Hepatocyte (in vitro differentiated cells): ENCODE measurements around the gene SETD5. TPM values are rescaled to one million over a fixed set of nuclear protein-coding genes. Genes with fewer than 3 reads are reported as not detected.

Experiments
- DNase-seq: peaks from one replicate; pipeline ENCODE4 v3.0.0-alpha.2; 2016; ENCODE audit warnings: low spot score
- H2AFZ ChIP-seq: fragments of 200-600 bp; sonication (generic); 2 replicates; pipeline ENCODE4 v1.6.0; 2016; ENCODE audit warnings: antibody characterized with exemption, mild to moderate bottlenecking
- H3K27ac ChIP-seq: fragments of 200-600 bp; sonication (generic); 2 replicates; pipeline ENCODE4 v1.5.1; 2016; ENCODE audit warnings: mild to moderate bottlenecking
- H3K27me3 ChIP-seq: fragments of 200-600 bp; sonication (generic); 2 replicates; pipeline ENCODE4 v1.6.1; 2016
- H3K36me3 ChIP-seq: fragments of 200-600 bp; sonication (generic); replicated peaks from 2 replicates; pipeline ENCODE4 v1.5.1; 2016; ENCODE audit warnings: low read depth; ENCODE audit not compliant: insufficient read depth
- H3K4me1 ChIP-seq: fragments of 200-600 bp; sonication (generic); 2 replicates; pipeline ENCODE4 v1.5.1; 2016; ENCODE audit warnings: mild to moderate bottlenecking, moderate library complexity; ENCODE audit not compliant: insufficient read depth
- H3K4me2 ChIP-seq: fragments of 200-600 bp; sonication (generic); 2 replicates; pipeline ENCODE4 v1.6.0; 2016
- H3K4me3 ChIP-seq: fragments of 200-600 bp; sonication (generic); 2 replicates; pipeline ENCODE4 v1.5.1; 2016; ENCODE audit warnings: mild to moderate bottlenecking
- H3K79me2 ChIP-seq: fragments of 200-600 bp; sonication (generic); 2 replicates; pipeline ENCODE4 v1.6.0; 2017; ENCODE audit warnings: mild to moderate bottlenecking
- H3K9me2 ChIP-seq: fragments of 200-600 bp; sonication (generic); replicated peaks from 2 replicates; pipeline ENCODE4 v1.6.0; 2017; ENCODE audit warnings: mild to moderate bottlenecking; ENCODE audit not compliant: insufficient read depth
- H3K9me3 ChIP-seq: fragments of 200-600 bp; sonication (generic); 2 replicates; pipeline ENCODE4 v1.5.1; 2016; ENCODE audit warnings: low read depth, mild to moderate bottlenecking
- H4K20me1 ChIP-seq: fragments of 200-600 bp; sonication (generic); 2 replicates; pipeline ENCODE4 v1.6.0; 2016; ENCODE audit warnings: mild to moderate bottlenecking; ENCODE audit not compliant: insufficient read depth, poor library complexity, severe bottlenecking
- CTCF ChIP-seq: fragments of 200-600 bp; sonication (generic); IDR thresholded peaks from 2 replicates; pipeline ENCODE4 v1.5.1; 2016; ENCODE audit warnings: antibody characterized with exemption, mild to moderate bottlenecking; ENCODE audit not compliant: poor library complexity
- EZH2 ChIP-seq: fragments of 200-600 bp; sonication (generic); IDR thresholded peaks from 2 replicates; pipeline ENCODE4 v1.6.1; 2016; ENCODE audit warnings: antibody characterized with exemption, mild to moderate bottlenecking, borderline replicate concordance
- EZH2phosphoT487 ChIP-seq: fragments of 200-600 bp; sonication (generic); IDR thresholded peaks from one replicate; pipeline ENCODE4 v1.6.1; 2018; ENCODE audit warnings: antibody characterized with exemption, mild to moderate bottlenecking, low read depth, moderate library complexity; ENCODE audit not compliant: unreplicated experiment, severe bottlenecking
- WGBS: methylation state at CpG from one replicate; pipeline ENCODE4 v1.1.6; 2016; ENCODE audit warnings: low lambda C conversion rate; ENCODE audit errors: missing lambda C conversion rate; 5-methylcytosine and 5-hydroxymethylcytosine counted together
- polyA plus RNA-seq: library from polyadenylated mRNA; unstranded; fragments of >200 nt; fragmentation: Nextera tagmentation; extraction: Ambion mirVana; gene quantifications from 2 replicates; pipeline ENCODE4 v1.2.1, GENCODE V29; 2016
- total RNA-seq: library from RNA; depleted of rRNA; stranded (reverse); fragments of >200 nt; gene quantifications from 2 replicates; pipeline ENCODE4 v1.2.3, GENCODE V29; 2014

Gene SETD5
- 69.8 and 75.2 TPM in 2 replicates for total RNA-seq
- 110 and 119 TPM in 2 replicates for polyA plus RNA-seq

GRCh38 chr3:9397332-9397905, at the start of gene SETD5:
SETD5 (plus strand) TSS chr3:9397615; CDS start chr3:9428939, 31,324 bp downstream.
- H3K4me2 ChIP-seq: peak within 1 kb of the TSS; percentile 88
- no peak within 1 kb of the TSS for H2AFZ ChIP-seq
- H3K79me2 ChIP-seq: peaks cover 83% of the 10 kb centered on the region
- WGBS: 6% methylated on average over 11 of the region's 63 CpGs
- H3K4me1 ChIP-seq: peaks cover 56% of the 10 kb centered on the region
- peak; percentile 99 for DNase-seq
- no peaks in the 10 kb centered on the region for H3K36me3 ChIP-seq
- H3K4me3 ChIP-seq: peak within 1 kb of the TSS; percentile 93
- H3K9me3 ChIP-seq: no peaks in the 10 kb centered on the region
- H3K9me2 ChIP-seq: no peaks in the 10 kb centered on the region
- H3K27ac ChIP-seq: peak within 1 kb of the TSS; percentile 99
- H3K27me3 ChIP-seq: no peaks in the 10 kb centered on the region
- H4K20me1 ChIP-seq: peaks cover 69% of the 10 kb centered on the region
- no peak for TF ChIP-seq EZH2
- no peak for TF ChIP-seq CTCF
- no peak for TF ChIP-seq EZH2phosphoT487

GRCh38 chr3:9347887-9348286, 49.5 kb upstream of the SETD5 start:
- Histone ChIP-seq H3K36me3 (no peaks in the 10 kb centered on the region), H4K20me1 (no peaks in the 10 kb centered on the region), H3K9me2 (no peaks in the 10 kb centered on the region), H3K4me1 (peaks cover 31% of the 10 kb centered on the region), H3K4me3 (no peak overlapping the region), H2AFZ (no peak overlapping the region), H3K27ac (no peak overlapping the region), H3K79me2 (no peaks in the 10 kb centered on the region), H3K9me3 (no peaks in the 10 kb centered on the region), H3K4me2 (no peak overlapping the region), H3K27me3 (no peaks in the 10 kb centered on the region)
- DNase-seq: no peak
- 45% methylated on average over 2 of the region's 2 CpGs for WGBS
- no peak for TF ChIP-seq EZH2phosphoT487
- no peak for TF ChIP-seq CTCF
- no peak for TF ChIP-seq EZH2

- no peaks in the 10 kb centered on the region for H3K79me2 ChIP-seq
- no peaks in the 10 kb centered on the region for H4K20me1 ChIP-seq
- no peak overlapping the region for H3K4me3 ChIP-seq
- no peaks in the 10 kb centered on the region for H3K9me2 ChIP-seq
- no peak for TF ChIP-seq EZH2
- no peak for TF ChIP-seq CTCF
- TF ChIP-seq EZH2phosphoT487: no peak
- no peaks in the 10 kb centered on the region for H3K27me3 ChIP-seq
- H3K4me1 ChIP-seq: peaks cover 36% of the 10 kb centered on the region
- H3K36me3 ChIP-seq: no peaks in the 10 kb centered on the region
- DNase-seq: peak; percentile 17
- no peaks in the 10 kb centered on the region for H3K9me3 ChIP-seq
- peak overlapping the region; percentile 64 for H3K27ac ChIP-seq
- H3K4me2 ChIP-seq: no peak overlapping the region
- H2AFZ ChIP-seq: no peak overlapping the region
- WGBS: 71% methylated on average over 2 of the region's 2 CpGs
These were observed 47.9 kb upstream of the SETD5 start for GRCh38 chr3:9349321-9350117.
